IMR-90 (cell line): ENCODE measurements around the gene FMN1. TPM values are rescaled to one million over a fixed set of nuclear protein-coding genes. Genes with fewer than 3 reads are reported as not detected.

Source experiments
- ATAC-seq: fragments of 200-7000 bp; cut with Tn5 transposase; 2 replicates; pipeline ENCODE4 v1.9.1; 2020; ENCODE audit warnings: low read depth, mild to moderate bottlenecking, moderate library complexity
- BruUV-seq: library from RNA; stranded (reverse); fragments of 400-500 nt; replicated peaks from 2 replicates; lab custom pipeline; 2021; lab: Mats Ljungman, UMichigan
- CTCF ChIA-PET: fragments of 300-600 bp; formaldehyde crosslinking; extraction: SDS; loops from one replicate; lab custom pipeline; 2021; ENCODE audit warnings: antibody characterized with exemption; lab: Yijun Ruan, JAX
- POLR2A ChIA-PET: fragments of 300-600 bp; sonication (Branson Sonifier 250); formaldehyde crosslinking; loops from one replicate; lab custom pipeline; 2022; ENCODE audit warnings: antibody characterized with exemption; ENCODE audit not compliant: unreplicated experiment; lab: Charles Lee
- DNase-seq: peaks from one replicate; pipeline ENCODE4 v3.0.0; 2013
- H2AFZ ChIP-seq: replicated peaks from 2 replicates; pipeline ENCODE3; 2013; ENCODE audit warnings: low read length, mild to moderate bottlenecking; ENCODE audit not compliant: poor library complexity
- H2AK5ac ChIP-seq: 2 replicates; pipeline ENCODE4 v1.6.1; 2013; ENCODE audit warnings: low read depth, low read length, inconsistent platforms
- H2AK9ac ChIP-seq: replicated peaks from 2 replicates; pipeline ENCODE3; 2013; ENCODE audit warnings: mild to moderate bottlenecking, low read depth, low read length, moderate library complexity; ENCODE audit not compliant: poor library complexity
- H2BK120ac ChIP-seq: 2 replicates; pipeline ENCODE4 v1.6.1; 2013; ENCODE audit warnings: low read depth, low read length, inconsistent platforms
- H2BK15ac ChIP-seq: 3 replicates; pipeline ENCODE4 v1.6.1; 2013; ENCODE audit warnings: low read depth, low read length, inconsistent platforms
- H2BK20ac ChIP-seq: 2 replicates; pipeline ENCODE4 v1.6.1; 2013; ENCODE audit warnings: low read depth, mild to moderate bottlenecking, inconsistent platforms, low read length, moderate library complexity
- H2BK5ac ChIP-seq: 2 replicates; pipeline ENCODE4 v1.6.1; 2013; ENCODE audit warnings: mild to moderate bottlenecking, low read depth, low read length, inconsistent platforms; ENCODE audit not compliant: poor library complexity, severe bottlenecking
- H3K14ac ChIP-seq: replicated peaks from 2 replicates; pipeline ENCODE4 v1.6.1; 2013; ENCODE audit warnings: low read depth, low read length, inconsistent platforms
- H3K18ac ChIP-seq: 2 replicates; pipeline ENCODE4 v1.6.1; 2013; ENCODE audit warnings: low read depth, low read length, control low read depth
- H3K23ac ChIP-seq: 2 replicates; pipeline ENCODE4 v1.6.1; 2013; ENCODE audit warnings: low read depth, low read length, inconsistent platforms
- H3K27ac ChIP-seq: 2 replicates; pipeline ENCODE4 v1.5.1; 2013; ENCODE audit warnings: mild to moderate bottlenecking, control low read depth, low read length; ENCODE audit not compliant: insufficient read depth
- H3K27me3 ChIP-seq: 2 replicates; pipeline ENCODE4 v1.6.1; 2013; ENCODE audit warnings: low read length; ENCODE audit not compliant: control insufficient read depth, insufficient read depth
- H3K36me3 ChIP-seq: 2 replicates; pipeline ENCODE4 v1.6.1; 2013; ENCODE audit warnings: low read length, mixed read lengths; ENCODE audit not compliant: control insufficient read depth, insufficient read depth
- H3K4ac ChIP-seq: 2 replicates; pipeline ENCODE4 v1.6.1; 2013; ENCODE audit warnings: low read depth, low read length, inconsistent platforms
- H3K4me1 ChIP-seq: 2 replicates; pipeline ENCODE4 v1.6.1; 2013; ENCODE audit warnings: low read length, mixed read lengths; ENCODE audit not compliant: control insufficient read depth, insufficient read depth
- H3K4me2 ChIP-seq: 2 replicates; pipeline ENCODE4 v1.6.1; 2013; ENCODE audit warnings: low read depth, mild to moderate bottlenecking, control low read depth, low read length, moderate library complexity
- H3K4me3 ChIP-seq: 2 replicates; pipeline ENCODE4 v1.5.1; 2013; ENCODE audit warnings: low read depth, mild to moderate bottlenecking, control low read depth, low read length, moderate library complexity; ENCODE audit not compliant: insufficient read depth
- H3K56ac ChIP-seq: 2 replicates; pipeline ENCODE4 v1.6.1; 2013; ENCODE audit warnings: low read length, inconsistent platforms; ENCODE audit not compliant: insufficient read depth; ENCODE audit errors: extremely low read depth
- H3K79me1 ChIP-seq, 2 experiments: 2 replicates each; pipeline ENCODE4 v1.6.1; 2013; ENCODE audit warnings: low read length in 2 of 2, inconsistent platforms in 1 of 2, low read depth in 1 of 2
- H3K9ac ChIP-seq: 2 replicates; pipeline ENCODE4 v1.6.1; 2013; ENCODE audit warnings: low read depth, low read length, control low read depth
- H3K9me1 ChIP-seq: 2 replicates; pipeline ENCODE4 v1.6.1; 2013; ENCODE audit warnings: low read length, inconsistent platforms; ENCODE audit not compliant: insufficient read depth
- H3K9me3 ChIP-seq: 2 replicates; pipeline ENCODE4 v1.6.1; 2013; ENCODE audit warnings: low read length; ENCODE audit not compliant: control insufficient read depth, insufficient read depth
- H4K20me1 ChIP-seq: 2 replicates; pipeline ENCODE4 v1.6.1; 2013; ENCODE audit warnings: low read length, inconsistent platforms; ENCODE audit not compliant: insufficient read depth
- H4K5ac ChIP-seq: 2 replicates; pipeline ENCODE4 v1.6.1; 2013; ENCODE audit warnings: mild to moderate bottlenecking, low read depth, low read length, control low read depth
- H4K8ac ChIP-seq, 2 experiments: 2 replicates each; pipeline ENCODE4 v1.6.1; 2013; ENCODE audit warnings: low read depth in 2 of 2, low read length in 2 of 2, control low read depth in 1 of 2, inconsistent platforms in 1 of 2
- H4K91ac ChIP-seq: 2 replicates; pipeline ENCODE4 v1.6.1; 2013; ENCODE audit warnings: low read depth, low read length, inconsistent platforms; ENCODE audit not compliant: insufficient read depth
- BHLHE40 ChIP-seq: fragments of 150-350 bp; IDR thresholded peaks from 2 replicates; pipeline ENCODE4 v1.6.1; 2016; ENCODE audit warnings: mild to moderate bottlenecking, low read depth, low read length
- CEBPB ChIP-seq: IDR thresholded peaks from 2 replicates; pipeline ENCODE4 v1.6.1; 2012; ENCODE audit warnings: low read depth, low read length, improper control_type of control experiment
- CHD1 ChIP-seq: IDR thresholded peaks from 2 replicates; pipeline ENCODE4 v1.6.1; 2012; ENCODE audit warnings: low read depth, low read length, improper control_type of control experiment
- MXI1 ChIP-seq: IDR thresholded peaks from 2 replicates; pipeline ENCODE4 v1.6.1; 2012; ENCODE audit warnings: low read depth, mild to moderate bottlenecking, low read length, moderate library complexity, borderline replicate concordance
- RCOR1 ChIP-seq: IDR thresholded peaks from 2 replicates; pipeline ENCODE4 v1.6.1; 2012; ENCODE audit warnings: mild to moderate bottlenecking, low read length, improper control_type of control experiment; ENCODE audit not compliant: insufficient replicate concordance
- WGBS, 2 experiments: methylation state at CpG; one replicate each; pipeline versions ENCODE4 v1.1.5 to v1.1.7; 2013; ENCODE audit warnings: missing lambda C conversion rate in 2 of 2; ENCODE audit not compliant: insufficient read length in 1 of 2; ENCODE audit errors: extremely low coverage in 2 of 2; 5-methylcytosine and 5-hydroxymethylcytosine counted together
- dilution Hi-C: fragments of 300-500 bp; cut with HindIII; formaldehyde crosslinking; loops from one replicate; pipeline ENCODE4 v1.14.3; 2018; ENCODE audit warnings: low sequenced_read_pairs; ENCODE audit not compliant: unreplicated experiment
- in situ Hi-C: fragments of 300-500 bp; cut with MboI; formaldehyde crosslinking; loops from 3 replicates; pipeline ENCODE4 v1.14.3; 2019; ENCODE audit warnings: low sequenced_read_pairs, inconsistent platforms, mixed read lengths
- intact Hi-C: fragments of 100-400 bp; cut with micrococcal nuclease; formaldehyde crosslinking; loops from 2 replicates; pipeline ENCODE4 v1.10.0; 2022
- polyA plus RNA-seq, 3 experiments: library from polyadenylated mRNA; depleted of rRNA; stranded (reverse); fragments of >200 nt; gene quantifications; 2 replicates each; pipeline ENCODE4 v1.2.3, GENCODE V29; 2012; ENCODE audit warnings: low replicate concordance in 1 of 3
- total RNA-seq: library from RNA; depleted of rRNA; stranded (reverse); fragments of >200 nt; gene quantifications from 2 replicates; pipeline ENCODE4 v1.2.3, GENCODE V29; 2012

The FMN1 gene
- total and polyA plus RNA-seq, 2 of the 4 experiments (the other 2 are of a cell fraction): 7.3 to 17.6 TPM

DNA sequence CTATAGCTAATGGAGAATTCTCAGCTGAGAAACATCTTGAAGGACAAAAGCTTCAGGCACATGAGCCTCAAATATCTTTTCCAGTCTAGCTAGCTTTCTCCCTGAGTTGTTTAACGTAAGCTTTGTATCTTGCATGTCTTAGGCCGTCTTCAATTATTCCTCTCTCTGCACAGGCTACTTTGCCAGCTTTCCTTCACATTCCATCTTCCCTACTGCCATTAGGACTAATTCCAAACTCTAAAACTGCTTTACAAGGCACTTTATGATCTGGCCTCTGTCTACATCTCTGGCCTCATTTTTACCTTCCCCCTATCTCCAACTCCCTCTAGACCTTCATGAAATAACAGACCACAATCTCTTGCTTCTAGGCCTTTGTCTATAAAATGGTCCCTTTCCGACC is 305.3 kb downstream of the FMN1 start:
- TF ChIP-seq MXI1: no peak
- no peak for TF ChIP-seq BHLHE40
- no peak for TF ChIP-seq CHD1
- no peak for TF ChIP-seq CEBPB
- no peak for TF ChIP-seq RCOR1
- H3K18ac ChIP-seq: peak overlapping the region; percentile 78; the same call in 1 of the 2 replicates
- no peaks in the 10 kb centered on the region for H4K20me1 ChIP-seq
- H2BK15ac ChIP-seq: no peak overlapping the region
- intact Hi-C loops (no loop called here), dilution Hi-C loops (no loop called here), in situ Hi-C loops (no loop called here)
- H3K9me1 ChIP-seq: peaks cover 9% of the 10 kb centered on the region
- ChIA-PET CTCF (interaction anchor here (0.6 to 0.8 kb wide), 2 partner anchors 35 to 47 kb away, joined by 3 to 7 read pairs; no protein-coding TSS in a partner anchor), POLR2A (no interaction called here)
- no peak overlapping the region for H2AK9ac ChIP-seq
- peak overlapping the region in 1 of 2 experiments; percentile 32; a peak in 3 of 4 replicates for H4K8ac ChIP-seq
- peak overlapping the region; percentile 33; the same call in 1 of the 2 replicates for H3K14ac ChIP-seq
- no peak overlapping the region for H3K4ac ChIP-seq
- H2BK5ac ChIP-seq: peak overlapping the region; percentile 55
- H3K9me3 ChIP-seq: no peaks in the 10 kb centered on the region
- H3K36me3 ChIP-seq: peaks cover 8% of the 10 kb centered on the region; the same call in 1 of the 2 replicates
- peaks cover 15% of the 10 kb centered on the region for H3K4me1 ChIP-seq
- H3K27me3 ChIP-seq: no peaks in the 10 kb centered on the region
- H3K23ac ChIP-seq: no peak overlapping the region
- peak overlapping the region; percentile 20 for H2BK120ac ChIP-seq
- no peak overlapping the region for H3K56ac ChIP-seq
- no peak overlapping the region for H3K9ac ChIP-seq
- H4K91ac ChIP-seq: no peak overlapping the region
- no peak overlapping the region; the same call in 1 of the 2 replicates for H2AK5ac ChIP-seq
- no peak overlapping the region for H3K4me3 ChIP-seq
- no TSS peak for BruUV-seq
- no peak overlapping the region for H2AFZ ChIP-seq
- ATAC-seq (no peak), DNase-seq (no peak)
- H2BK20ac ChIP-seq: peak overlapping the region; percentile 32; the same call in 1 of the 2 replicates
- H3K27ac ChIP-seq: peak overlapping the region; percentile 23; the same call in 1 of the 2 replicates
- WGBS, 2 experiments: 76% methylated on average over 3 of the region's 3 CpGs; no CpG with 5 or more reads in 1 of the 2 experiments
- peak overlapping the region; percentile 94; the same call in 1 of the 2 replicates for H4K5ac ChIP-seq
- no peak overlapping the region for H3K4me2 ChIP-seq
- H3K79me1 ChIP-seq: peaks cover 7 to 32% of the 10 kb centered on the region in 2 experiments; a peak in 3 of 4 replicates
